Stimulated activated CD8-positive, alpha-beta memory T cell treated with anti-CD3 and anti-CD28 coated beads, Interleukin-7, amount 100 ng/mL, for 24 hours (primary cell): Measurements from ENCODE around the gene CHST11.
"Not testable (repeated sequence)": the region's sequence is repeated elsewhere in the genome, so short reads cannot be mapped to it uniquely, and the experiment has no call there.

Source experiments
- DNase-seq: peaks from one replicate; pipeline ENCODE4 v3.0.0-alpha.2; 2020; ENCODE audit warnings: low read depth

The CHST11 gene

GRCh38 chr12:104604070-104604994, 147.6 kb downstream of the CHST11 start:
- DNase-seq: peak; percentile 10

DNA sequence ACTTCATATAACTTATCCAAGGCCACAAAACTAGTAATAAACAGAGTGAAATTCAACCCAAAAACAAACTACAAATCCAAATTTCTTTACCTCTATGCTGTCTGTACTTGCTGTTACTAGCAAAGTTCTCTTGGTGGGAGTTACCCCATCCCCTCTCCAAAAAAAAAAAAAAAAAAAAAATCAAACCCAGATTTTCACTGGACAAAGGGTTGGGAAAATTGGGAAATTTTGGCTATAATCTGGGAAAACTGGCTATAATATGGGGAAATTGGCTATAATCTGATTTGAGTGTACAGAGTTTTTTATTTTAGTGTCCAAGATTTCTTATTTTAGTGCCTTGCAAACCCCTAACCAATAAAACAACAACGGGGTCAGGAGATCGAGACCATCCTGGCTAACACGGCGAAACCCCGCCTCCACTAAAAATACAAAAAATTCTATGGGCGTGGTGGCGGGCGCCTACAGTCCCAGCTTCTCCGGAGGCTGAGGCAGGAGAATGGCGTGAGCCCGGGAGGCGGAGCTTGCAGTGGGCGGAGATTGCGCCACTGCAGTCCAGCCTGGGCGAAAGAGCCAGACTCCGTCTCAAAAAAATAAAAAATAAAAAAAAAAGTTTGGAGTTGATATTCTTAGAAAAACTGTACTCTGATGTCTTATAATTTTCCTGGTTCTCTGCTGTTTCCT, 148.4 kb downstream of the CHST11 start:
- DNase-seq: no peak

DNA sequence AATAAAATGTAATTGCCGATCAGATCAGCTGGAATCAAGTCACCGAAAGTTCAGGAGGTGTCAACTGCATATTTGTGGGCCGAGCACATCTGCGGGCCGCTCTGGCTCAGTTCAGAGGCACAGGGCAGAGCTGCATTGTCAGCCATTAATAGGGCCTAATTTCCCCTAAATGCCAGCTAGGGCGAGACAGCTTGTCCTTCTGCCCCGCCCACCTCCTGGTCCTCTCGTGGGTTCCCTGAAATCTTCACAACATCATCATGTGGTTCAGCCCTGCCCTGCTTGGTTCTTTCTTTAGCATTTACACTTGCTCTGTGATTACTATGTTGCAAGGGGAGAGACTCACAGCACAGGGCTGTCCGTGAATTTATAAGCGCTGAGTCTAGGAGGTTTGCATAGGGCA, 148.9 kb downstream of the CHST11 start:
- no peak for DNase-seq

- DNase-seq: no peak
These were observed 152.2 kb downstream of the CHST11 start for GRCh38 chr12:104608998-104609397.

DNA sequence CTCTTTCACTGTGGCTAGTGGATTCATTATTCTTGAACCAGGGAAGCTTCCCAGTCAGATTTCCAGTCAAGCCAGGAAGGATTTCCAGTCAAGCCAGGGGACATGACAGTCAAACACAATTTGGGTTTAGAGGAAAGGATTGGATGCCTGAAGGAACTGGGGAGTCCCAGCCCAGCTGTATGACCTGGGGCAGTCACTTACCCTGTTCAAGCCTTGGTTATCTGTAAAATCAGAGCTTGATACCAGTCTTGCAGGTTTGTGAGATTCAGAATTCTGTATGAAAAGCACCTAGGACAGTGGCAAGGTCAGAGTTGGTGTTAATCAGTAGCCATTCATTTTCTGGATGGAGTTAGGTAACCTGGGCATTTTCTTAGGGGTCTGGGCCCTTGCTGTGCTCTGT, 152.7 kb downstream of the CHST11 start:
- DNase-seq: no peak

DNA sequence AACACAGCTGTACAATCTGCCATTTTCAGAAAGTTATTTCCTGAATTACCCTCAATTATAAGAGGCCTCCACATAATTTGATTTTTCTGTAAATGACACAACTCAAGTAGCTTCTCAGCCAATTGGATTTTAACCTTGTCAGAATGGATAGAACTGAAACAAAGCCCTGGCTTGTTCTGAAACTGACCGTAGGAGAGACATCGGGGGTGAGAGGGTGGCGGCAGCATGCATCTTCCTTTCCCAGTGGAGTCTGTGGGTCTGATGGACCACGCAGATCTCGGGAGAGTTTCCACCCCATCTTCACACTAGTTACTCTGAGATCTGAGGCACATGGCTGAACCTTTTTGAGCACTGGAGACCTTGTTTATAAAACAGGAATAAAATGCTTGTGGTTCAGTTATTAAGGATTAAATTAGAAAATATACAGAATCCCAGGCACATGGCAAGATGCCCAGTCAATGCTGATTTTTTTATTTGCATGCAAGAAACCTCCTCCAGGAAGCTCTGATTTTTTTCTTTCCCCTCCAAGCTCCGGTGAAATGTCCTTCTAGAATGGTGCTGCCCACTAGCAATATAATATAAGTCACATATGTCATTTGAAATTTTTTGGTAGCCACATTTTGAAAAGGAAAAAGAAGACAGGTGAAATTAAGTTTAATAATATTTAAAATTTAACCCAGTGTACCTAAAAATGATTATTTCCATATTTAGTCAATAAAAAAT, 153.9 kb downstream of the CHST11 start:
- DNase-seq: no peak

GRCh38 chr12:104611671-104612070, 154.9 kb downstream of the CHST11 start:
- DNase-seq: no peak

GRCh38 chr12:104613372-104613771, 156.6 kb downstream of the CHST11 start:
- not testable (repeated sequence) for DNase-seq

GRCh38 chr12:104615048-104615561, 158.4 kb downstream of the CHST11 start:
- DNase-seq: no peak

DNA sequence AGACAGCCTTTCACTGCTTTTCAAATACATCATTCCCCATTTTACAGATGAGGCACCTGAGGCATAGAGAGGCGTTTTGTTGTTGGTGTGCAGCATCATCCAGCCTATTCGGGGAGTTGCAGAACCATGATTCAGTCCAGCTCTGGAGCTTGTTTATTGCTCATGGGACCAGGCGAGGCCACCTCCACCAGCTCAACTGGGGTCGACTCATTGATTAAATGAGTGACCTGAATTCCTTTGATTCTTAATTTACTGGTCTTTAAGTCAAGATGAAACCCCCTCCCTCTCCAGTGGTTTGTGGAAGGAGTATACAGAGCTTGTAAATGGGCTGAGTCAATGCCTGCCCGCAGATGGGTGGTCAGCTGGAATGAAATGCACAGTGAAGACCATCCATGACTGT, 161.9 kb downstream of the CHST11 start:
- DNase-seq: no peak

DNA sequence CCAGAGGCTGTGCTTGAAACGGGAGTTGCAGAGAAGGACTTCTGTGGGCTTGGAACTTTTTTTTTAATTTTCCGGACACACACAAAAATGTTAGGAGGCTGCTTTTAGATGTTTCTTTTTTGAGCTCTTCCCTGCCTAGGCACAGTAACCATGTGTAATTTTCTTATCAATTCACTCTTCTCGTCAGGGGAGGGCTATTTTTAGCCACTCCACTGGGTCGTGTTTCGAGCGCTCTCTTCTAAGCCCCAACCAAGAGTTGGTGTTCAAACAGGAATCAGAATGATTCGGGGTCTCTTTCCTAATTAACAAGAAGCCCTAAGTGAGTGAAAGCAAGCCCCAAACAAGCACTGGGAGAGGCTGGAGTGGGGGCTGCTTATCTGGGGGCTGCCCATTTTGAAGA, 162.6 kb downstream of the CHST11 start:
- no peak for DNase-seq

- DNase-seq: no peak
These were observed 164.2 kb downstream of the CHST11 start for GRCh38 chr12:104620837-104621531.

- no peak for DNase-seq
These were observed 166.2 kb downstream of the CHST11 start for GRCh38 chr12:104622928-104623327.

DNA sequence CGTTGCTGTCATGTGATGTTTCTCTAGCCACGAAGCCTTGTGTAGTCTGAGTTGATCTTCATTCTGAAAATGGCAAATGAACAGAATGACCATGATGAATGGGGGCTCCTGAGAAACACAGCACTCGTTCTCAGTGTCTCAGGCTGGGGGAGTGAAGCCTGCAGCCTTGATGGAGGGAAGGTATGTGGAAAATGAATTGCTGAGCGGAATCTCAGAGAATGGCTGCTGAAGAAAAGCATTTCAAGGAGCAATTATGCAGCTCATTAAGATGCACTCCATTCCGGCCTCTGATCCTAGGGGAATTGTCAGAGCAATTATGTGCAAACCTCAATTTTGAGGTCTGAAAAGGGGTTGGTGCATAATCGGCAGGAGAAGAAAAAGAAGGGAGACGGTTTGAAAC, 167.1 kb downstream of the CHST11 start:
- no peak for DNase-seq

- DNase-seq: no peak
These were observed 167.8 kb downstream of the CHST11 start for GRCh38 chr12:104624529-104624928.

DNA sequence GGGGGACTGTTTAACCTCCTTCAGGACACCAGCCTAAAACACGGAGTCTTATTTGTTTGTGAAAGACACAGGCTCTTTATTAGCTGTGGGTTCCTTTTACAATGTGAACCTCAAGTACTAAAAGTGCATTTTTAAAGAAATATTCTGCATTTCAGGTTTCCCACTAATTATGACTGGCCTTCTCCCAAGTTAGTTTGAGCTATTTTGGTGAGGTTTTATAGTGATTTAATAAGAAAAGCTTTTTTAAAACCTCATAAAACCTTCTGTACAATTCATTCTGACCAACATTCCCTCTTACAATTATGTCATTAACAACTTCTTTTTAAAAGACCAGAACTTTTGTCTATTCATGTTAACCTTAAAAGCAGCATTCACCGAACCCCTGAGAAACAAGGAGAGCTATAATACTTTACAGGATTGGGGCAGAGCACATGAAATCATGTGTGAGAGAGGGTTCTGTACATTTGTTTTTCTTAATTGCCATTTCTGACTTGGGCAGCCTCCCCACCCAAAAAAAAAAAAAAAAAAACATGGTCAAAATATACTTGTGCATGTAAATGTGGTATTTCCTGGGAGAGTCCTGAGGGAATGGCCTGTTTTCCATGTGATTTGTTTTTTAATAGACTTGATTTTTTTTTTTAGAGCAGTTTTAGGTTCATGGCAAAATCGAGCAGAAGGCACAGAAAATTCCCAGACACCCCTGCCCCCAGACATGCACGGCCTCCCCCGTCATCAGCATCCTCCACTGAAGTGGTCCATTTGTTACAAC, 169.5 kb downstream of the CHST11 start:
- no peak for DNase-seq

DNA sequence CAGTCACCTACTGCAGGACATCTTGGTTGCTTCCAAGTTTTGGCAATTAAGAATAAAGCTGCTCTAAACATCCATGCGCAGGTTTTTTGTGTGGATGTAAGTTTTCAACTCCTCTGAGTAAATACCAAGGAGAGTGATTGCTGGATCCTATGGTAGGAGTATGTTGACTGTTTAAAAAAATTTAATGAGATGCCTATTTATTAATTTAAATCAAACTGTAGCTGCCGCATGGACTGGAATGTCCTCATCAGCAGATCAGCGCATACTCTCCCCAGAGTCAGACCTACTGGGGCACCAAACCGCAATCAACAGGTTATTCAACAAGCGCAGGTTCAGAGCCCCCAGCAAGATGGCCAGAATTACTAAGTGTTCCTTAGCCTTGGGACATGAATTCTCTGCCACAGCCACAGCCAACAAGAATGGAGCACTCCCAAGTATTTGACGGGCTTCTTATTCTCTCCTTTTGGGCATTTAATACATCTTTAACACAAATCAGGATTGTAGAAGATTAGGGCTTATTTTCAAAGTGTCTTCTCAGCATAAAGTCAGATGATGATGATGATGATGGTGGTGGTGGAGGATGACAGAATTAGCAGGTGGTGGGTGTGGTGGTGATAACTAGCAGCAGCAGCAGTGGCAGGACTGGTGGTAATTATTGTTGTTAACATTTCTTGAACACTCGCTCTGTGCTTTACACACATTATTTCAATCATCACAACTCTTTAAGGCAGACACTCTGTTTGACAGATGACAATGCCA, 170.7 kb downstream of the CHST11 start:
- DNase-seq: no peak

- DNase-seq: no peak
These were observed 171.5 kb downstream of the CHST11 start for GRCh38 chr12:104627990-104628830.

- no peak for DNase-seq
These were observed 172.0 kb downstream of the CHST11 start for GRCh38 chr12:104628831-104629135.
